NB4 (cell line): ENCODE measurements around the gene TNFRSF1B.

ENCODE experiments used
- DNase-seq: peaks from one replicate; pipeline ENCODE4 v3.0.0; 2010; ENCODE audit warnings: low read depth
- H3K4me3 ChIP-seq: one replicate; pipeline ENCODE4 v1.5.1; 2011; ENCODE audit warnings: mild to moderate bottlenecking, low read depth, low read length, moderate library complexity
- CTCF ChIP-seq: IDR thresholded peaks from one replicate; pipeline ENCODE4 v1.5.1; 2012; ENCODE audit warnings: low read depth, low read length
- MYC ChIP-seq: IDR thresholded peaks from 2 replicates; pipeline ENCODE4 v1.6.1; 2011; ENCODE audit warnings: low read depth, low read length
- POLR2A ChIP-seq: IDR thresholded peaks from 2 replicates; pipeline ENCODE4 v1.6.1; 2011; ENCODE audit warnings: mild to moderate bottlenecking; ENCODE audit not compliant: insufficient read length; ENCODE audit errors: extremely low read depth
- TF ChIP-seq, protein P1 (sequence below): IDR thresholded peaks from 2 replicates; pipeline ENCODE4 v1.6.1; 2011; ENCODE audit warnings: low read depth, low read length

Gene TNFRSF1B

GRCh38 chr1:12251442-12251841 lies 84.7 kb downstream of the TNFRSF1B start:
- no peak overlapping the region for H3K4me3 ChIP-seq
- no peak for DNase-seq
- no peak for TF ChIP-seq CTCF

DNA sequence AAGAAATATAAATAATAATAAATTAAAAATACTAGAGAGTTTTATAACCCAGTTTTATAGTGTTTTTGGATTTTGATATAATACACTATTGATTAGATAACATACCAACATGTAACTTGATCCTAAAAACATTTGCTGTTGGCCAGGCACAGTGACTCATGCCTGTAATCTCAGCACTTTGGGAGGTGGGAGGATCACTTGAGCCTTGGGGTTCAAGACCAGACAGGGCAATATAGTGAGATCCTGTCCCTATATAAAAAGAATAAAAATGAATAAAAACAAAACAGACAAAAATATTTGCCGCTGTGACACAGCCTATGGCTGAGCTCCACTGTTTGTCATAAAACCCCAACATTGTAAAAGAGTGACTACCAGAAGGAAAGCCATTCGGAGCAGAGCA lies 89.1 kb downstream of the TNFRSF1B start:
- TF ChIP-seq, protein P1, sequence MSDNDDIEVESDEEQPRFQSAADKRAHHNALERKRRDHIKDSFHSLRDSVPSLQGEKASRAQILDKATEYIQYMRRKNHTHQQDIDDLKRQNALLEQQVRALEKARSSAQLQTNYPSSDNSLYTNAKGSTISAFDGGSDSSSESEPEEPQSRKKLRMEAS, result no peak
- TF ChIP-seq MYC, result no peak
- no peak for TF ChIP-seq CTCF
- TF ChIP-seq POLR2A, result no peak
- no peak overlapping the region for H3K4me3 ChIP-seq
- no peak for DNase-seq

GRCh38 chr1:12258272-12258671 lies 91.5 kb downstream of the TNFRSF1B start:
- TF ChIP-seq POLR2A (no peak), CTCF (no peak), MYC (no peak)
- TF ChIP-seq, protein P1, result no peak
- H3K4me3 ChIP-seq, result no peak overlapping the region
- DNase-seq, result no peak
